Measurements from ENCODE around the gene GCLC.

DNA sequence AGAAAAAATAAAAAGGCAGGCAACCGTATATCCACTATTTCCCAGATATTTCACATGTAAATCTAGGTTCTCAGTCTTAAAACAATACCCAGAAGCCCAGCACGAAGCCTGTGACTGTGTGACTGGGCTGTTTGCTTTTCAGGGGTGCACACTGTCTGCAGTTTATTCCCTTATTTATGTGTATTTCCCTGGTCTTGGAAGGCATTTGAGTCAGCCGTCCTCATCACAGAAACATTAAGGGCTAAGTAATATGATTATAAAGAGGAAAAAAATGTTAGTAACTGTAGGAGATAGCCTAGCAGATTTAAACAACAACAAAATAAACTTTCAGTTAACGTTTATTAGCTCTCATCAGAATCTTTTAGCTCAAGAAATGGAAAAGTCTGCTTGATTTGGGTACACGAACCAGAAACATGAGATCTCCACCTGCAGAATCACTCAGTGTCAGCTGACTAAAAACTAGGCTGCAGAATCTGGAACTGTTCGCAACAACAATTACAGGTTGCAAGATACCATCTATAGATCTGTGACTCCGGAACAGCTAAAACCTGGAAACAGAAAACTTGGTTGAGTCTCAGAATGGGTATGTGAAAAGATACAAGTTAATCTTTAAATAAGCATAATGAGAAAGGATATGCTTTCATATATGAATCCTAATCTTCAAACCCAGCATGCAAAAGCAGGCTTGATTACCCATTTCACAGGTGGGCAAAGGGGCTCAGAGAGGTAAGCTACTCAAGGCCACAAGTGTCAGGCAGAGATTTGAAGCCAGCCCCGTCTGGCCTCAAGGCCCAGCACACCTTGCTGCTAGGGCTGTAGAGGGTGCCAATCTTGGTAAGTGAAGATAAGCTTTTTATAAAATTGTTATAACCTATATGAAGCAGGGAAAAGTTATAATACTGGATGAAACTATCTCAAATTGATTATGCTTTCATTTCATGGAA is 21.1 kb downstream of the GCLC start:
- no peak for TF ChIP-seq POLR2A (IDR thresholded peaks at IDR 0.05)
- TF ChIP-seq, protein P1, sequence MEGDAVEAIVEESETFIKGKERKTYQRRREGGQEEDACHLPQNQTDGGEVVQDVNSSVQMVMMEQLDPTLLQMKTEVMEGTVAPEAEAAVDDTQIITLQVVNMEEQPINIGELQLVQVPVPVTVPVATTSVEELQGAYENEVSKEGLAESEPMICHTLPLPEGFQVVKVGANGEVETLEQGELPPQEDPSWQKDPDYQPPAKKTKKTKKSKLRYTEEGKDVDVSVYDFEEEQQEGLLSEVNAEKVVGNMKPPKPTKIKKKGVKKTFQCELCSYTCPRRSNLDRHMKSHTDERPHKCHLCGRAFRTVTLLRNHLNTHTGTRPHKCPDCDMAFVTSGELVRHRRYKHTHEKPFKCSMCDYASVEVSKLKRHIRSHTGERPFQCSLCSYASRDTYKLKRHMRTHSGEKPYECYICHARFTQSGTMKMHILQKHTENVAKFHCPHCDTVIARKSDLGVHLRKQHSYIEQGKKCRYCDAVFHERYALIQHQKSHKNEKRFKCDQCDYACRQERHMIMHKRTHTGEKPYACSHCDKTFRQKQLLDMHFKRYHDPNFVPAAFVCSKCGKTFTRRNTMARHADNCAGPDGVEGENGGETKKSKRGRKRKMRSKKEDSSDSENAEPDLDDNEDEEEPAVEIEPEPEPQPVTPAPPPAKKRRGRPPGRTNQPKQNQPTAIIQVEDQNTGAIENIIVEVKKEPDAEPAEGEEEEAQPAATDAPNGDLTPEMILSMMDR (IDR thresholded peaks at IDR 0.05), result no peak

Measured in adrenal gland (tissue), 5 donors.